Measurements from ENCODE around the gene STYXL1.

The STYXL1 gene

DNA sequence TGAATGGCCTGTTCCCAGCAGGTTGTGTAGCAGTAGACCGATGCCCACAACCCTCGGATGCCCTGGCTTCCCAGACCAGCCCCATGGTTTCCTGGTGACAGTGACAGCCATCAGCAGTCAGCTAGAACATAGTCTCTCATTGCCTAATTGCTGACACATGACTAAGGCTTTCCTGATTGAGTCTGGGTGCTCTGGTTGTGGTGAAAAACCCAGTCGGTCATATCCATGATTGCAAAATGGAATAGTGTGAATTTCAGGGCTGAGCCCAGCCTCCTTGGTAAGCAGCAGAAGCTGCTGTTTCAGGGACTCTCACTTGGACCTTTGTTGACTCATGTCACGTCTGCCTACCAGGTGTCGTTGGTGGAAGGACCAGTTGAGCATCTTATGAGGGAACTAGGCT lies 96.3 kb downstream of the STYXL1 start:
- H3K9me3 ChIP-seq (ENCODE audit: insufficient read depth, low read length, severe bottlenecking), result no peaks in the 10 kb centered on the region
- peaks cover 18% of the 10 kb centered on the region; the same call in 1 of the 2 replicates for H4K20me1 ChIP-seq (ENCODE audit: insufficient read depth, low read length)
- H3K4me3 ChIP-seq (ENCODE audit: low read depth in 1 of 2, low read length in 2 of 2), result no peak overlapping the region
- H3K36me3 ChIP-seq (ENCODE audit: insufficient read depth, low read length), result peaks cover 6% of the 10 kb centered on the region; the same call in 1 of the 2 replicates
- H3K27ac ChIP-seq (ENCODE audit: low read length), result no peak overlapping the region
- no peak overlapping the region for H3K4me2 ChIP-seq (ENCODE audit: insufficient read depth, low read length)
- H3K9ac ChIP-seq (ENCODE audit: low read depth, low read length), result no peak overlapping the region
- TF ChIP-seq, protein P1, sequence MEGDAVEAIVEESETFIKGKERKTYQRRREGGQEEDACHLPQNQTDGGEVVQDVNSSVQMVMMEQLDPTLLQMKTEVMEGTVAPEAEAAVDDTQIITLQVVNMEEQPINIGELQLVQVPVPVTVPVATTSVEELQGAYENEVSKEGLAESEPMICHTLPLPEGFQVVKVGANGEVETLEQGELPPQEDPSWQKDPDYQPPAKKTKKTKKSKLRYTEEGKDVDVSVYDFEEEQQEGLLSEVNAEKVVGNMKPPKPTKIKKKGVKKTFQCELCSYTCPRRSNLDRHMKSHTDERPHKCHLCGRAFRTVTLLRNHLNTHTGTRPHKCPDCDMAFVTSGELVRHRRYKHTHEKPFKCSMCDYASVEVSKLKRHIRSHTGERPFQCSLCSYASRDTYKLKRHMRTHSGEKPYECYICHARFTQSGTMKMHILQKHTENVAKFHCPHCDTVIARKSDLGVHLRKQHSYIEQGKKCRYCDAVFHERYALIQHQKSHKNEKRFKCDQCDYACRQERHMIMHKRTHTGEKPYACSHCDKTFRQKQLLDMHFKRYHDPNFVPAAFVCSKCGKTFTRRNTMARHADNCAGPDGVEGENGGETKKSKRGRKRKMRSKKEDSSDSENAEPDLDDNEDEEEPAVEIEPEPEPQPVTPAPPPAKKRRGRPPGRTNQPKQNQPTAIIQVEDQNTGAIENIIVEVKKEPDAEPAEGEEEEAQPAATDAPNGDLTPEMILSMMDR (IDR thresholded peaks at IDR 0.05; ENCODE audit: borderline replicate concordance, extremely low read depth, low read length, poor library complexity, severe bottlenecking), result no peak
- TF ChIP-seq EZH2 (IDR thresholded peaks at IDR 0.05; ENCODE audit: borderline replicate concordance, low read depth, low read length, severe bottlenecking), result no peak
- no peaks in the 10 kb centered on the region for H3K79me2 ChIP-seq (ENCODE audit: insufficient read depth, low read length)
- H3K27me3 ChIP-seq (ENCODE audit: insufficient read depth, low read length, poor library complexity), result no peaks in the 10 kb centered on the region
- no peaks in the 10 kb centered on the region for H3K4me1 ChIP-seq (ENCODE audit: insufficient read depth, low read length)
- ATAC-seq (ENCODE audit: insufficient read depth, low read depth), result no peak
- H2AFZ ChIP-seq (ENCODE audit: low read depth, low read length), result no peak overlapping the region
- no peak for DNase-seq

- Histone ChIP-seq H3K9me3 (ENCODE audit: insufficient read depth, low read length, severe bottlenecking) (no peaks in the 10 kb centered on the region), H3K27me3 (ENCODE audit: insufficient read depth, low read length, poor library complexity) (no peaks in the 10 kb centered on the region), H3K27ac (ENCODE audit: low read length) (no peak overlapping the region), H3K36me3 (ENCODE audit: insufficient read depth, low read length) (no peaks in the 10 kb centered on the region), H3K9ac (ENCODE audit: low read depth, low read length) (no peak overlapping the region), H3K4me2 (ENCODE audit: insufficient read depth, low read length) (no peak overlapping the region), H3K79me2 (ENCODE audit: insufficient read depth, low read length) (no peaks in the 10 kb centered on the region), H4K20me1 (ENCODE audit: insufficient read depth, low read length) (peaks cover 19% of the 10 kb centered on the region; the same call in 1 of the 2 replicates), H3K4me3 (ENCODE audit: low read depth in 1 of 2, low read length in 2 of 2) (no peak overlapping the region), H2AFZ (ENCODE audit: low read depth, low read length) (no peak overlapping the region), H3K4me1 (ENCODE audit: insufficient read depth, low read length) (no peaks in the 10 kb centered on the region)
- TF ChIP-seq, protein P1 (IDR thresholded peaks at IDR 0.05; ENCODE audit: borderline replicate concordance, extremely low read depth, low read length, poor library complexity, severe bottlenecking), result no peak
- no peak for TF ChIP-seq EZH2 (IDR thresholded peaks at IDR 0.05; ENCODE audit: borderline replicate concordance, low read depth, low read length, severe bottlenecking)
- ATAC-seq (ENCODE audit: insufficient read depth, low read depth) (no peak), DNase-seq (no peak)
Measured at GRCh38 chr7:75950111-75950681, 97.6 kb downstream of the STYXL1 start.

- H3K9me3 ChIP-seq (ENCODE audit: insufficient read depth, low read length, severe bottlenecking), result no peaks in the 10 kb centered on the region
- H3K27ac ChIP-seq (ENCODE audit: low read length), result no peak overlapping the region
- no peaks in the 10 kb centered on the region for H3K79me2 ChIP-seq (ENCODE audit: insufficient read depth, low read length)
- no peak for TF ChIP-seq EZH2 (IDR thresholded peaks at IDR 0.05; ENCODE audit: borderline replicate concordance, low read depth, low read length, severe bottlenecking)
- TF ChIP-seq, protein P1 (IDR thresholded peaks at IDR 0.05; ENCODE audit: borderline replicate concordance, extremely low read depth, low read length, poor library complexity, severe bottlenecking), result no peak
- no peak overlapping the region for H3K4me3 ChIP-seq (ENCODE audit: low read depth in 1 of 2, low read length in 2 of 2)
- H3K36me3 ChIP-seq (ENCODE audit: insufficient read depth, low read length), result no peaks in the 10 kb centered on the region
- no peaks in the 10 kb centered on the region for H3K27me3 ChIP-seq (ENCODE audit: insufficient read depth, low read length, poor library complexity)
- peaks cover 19% of the 10 kb centered on the region; the same call in 1 of the 2 replicates for H4K20me1 ChIP-seq (ENCODE audit: insufficient read depth, low read length)
- no peak overlapping the region for H3K9ac ChIP-seq (ENCODE audit: low read depth, low read length)
- H3K4me1 ChIP-seq (ENCODE audit: insufficient read depth, low read length), result no peaks in the 10 kb centered on the region
- no peak overlapping the region for H2AFZ ChIP-seq (ENCODE audit: low read depth, low read length)
- no peak for ATAC-seq (ENCODE audit: insufficient read depth, low read depth)
- no peak for DNase-seq
- no peak overlapping the region for H3K4me2 ChIP-seq (ENCODE audit: insufficient read depth, low read length)
Measured at GRCh38 chr7:75948179-75948578, 99.6 kb downstream of the STYXL1 start.
